Measurements from ENCODE around the gene GGCX.
A peak's percentile ranks its signal among the peaks of the same experiment; 100 is the strongest.
"Not testable (repeated sequence)": the region's sequence is repeated elsewhere in the genome, so short reads cannot be mapped to it uniquely, and the experiment has no call there.

GGCX gene

DNA sequence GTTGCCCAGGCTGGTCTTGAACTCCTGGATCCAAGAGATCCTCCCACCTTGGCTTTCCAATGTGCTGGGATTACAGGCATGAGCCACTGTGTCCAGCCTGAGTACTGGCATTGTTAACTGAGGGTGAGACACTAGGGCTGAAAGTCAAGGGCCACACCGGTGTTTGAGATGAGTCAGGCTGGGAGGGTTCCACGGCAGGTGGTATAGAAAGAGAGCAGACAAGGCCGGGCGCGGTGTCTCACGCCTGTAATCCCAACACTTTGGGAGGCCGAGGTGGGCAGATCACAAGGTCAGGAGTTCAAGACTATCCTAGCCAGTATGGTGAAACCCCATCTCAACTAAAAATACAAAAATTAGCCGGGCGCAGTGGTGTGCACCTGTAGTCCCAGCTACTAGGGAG, 31.0 kb upstream of the GGCX start:
- not testable (repeated sequence) for H3K9me3 ChIP-seq (ENCODE audit: control insufficient read depth, insufficient read depth, low read length); H3K27me3 ChIP-seq (ENCODE audit: control insufficient read depth, insufficient read depth, low read length); H3K27ac ChIP-seq (ENCODE audit: low read depth, low read length); H3K36me3 ChIP-seq (ENCODE audit: control insufficient read depth, insufficient read depth, low read length); H3K4me1 ChIP-seq (ENCODE audit: control insufficient read depth, insufficient read depth, low read length); H3K4me3 ChIP-seq (ENCODE audit: low read depth, low read length); H3K9ac ChIP-seq (ENCODE audit: low read depth, low read length)

DNA sequence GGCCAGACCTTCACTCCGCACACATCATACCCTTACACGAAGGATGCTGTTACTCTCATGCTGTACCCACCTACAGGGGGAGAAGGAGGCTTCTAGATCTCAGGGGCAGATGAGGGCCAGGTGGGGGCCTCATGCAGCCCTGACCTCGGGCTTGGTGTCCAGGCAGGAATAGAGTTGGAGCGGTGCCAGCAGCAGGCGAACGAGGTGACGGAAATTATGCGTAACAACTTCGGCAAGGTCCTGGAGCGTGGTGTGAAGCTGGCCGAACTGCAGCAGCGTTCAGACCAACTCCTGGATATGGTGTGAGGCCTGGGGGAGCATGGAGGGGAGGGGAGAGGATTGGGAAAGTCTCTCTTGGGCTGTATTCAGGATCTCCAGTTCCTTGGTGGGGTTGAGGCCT, 30.3 kb upstream of the GGCX start:
- H3K4me1 ChIP-seq (ENCODE audit: control insufficient read depth, insufficient read depth, low read length), result peaks cover 2% of the 10 kb centered on the region; the same call in 1 of the 2 replicates
- peaks cover 1% of the 10 kb centered on the region for H3K36me3 ChIP-seq (ENCODE audit: control insufficient read depth, insufficient read depth, low read length)
- H3K27me3 ChIP-seq (ENCODE audit: control insufficient read depth, insufficient read depth, low read length), result no peaks in the 10 kb centered on the region
- no peak overlapping the region for H3K27ac ChIP-seq (ENCODE audit: low read depth, low read length)
- no peak overlapping the region for H3K4me3 ChIP-seq (ENCODE audit: low read depth, low read length)
- H3K9ac ChIP-seq (ENCODE audit: low read depth, low read length), result no peak overlapping the region
- H3K9me3 ChIP-seq (ENCODE audit: control insufficient read depth, insufficient read depth, low read length), result no peaks in the 10 kb centered on the region

DNA sequence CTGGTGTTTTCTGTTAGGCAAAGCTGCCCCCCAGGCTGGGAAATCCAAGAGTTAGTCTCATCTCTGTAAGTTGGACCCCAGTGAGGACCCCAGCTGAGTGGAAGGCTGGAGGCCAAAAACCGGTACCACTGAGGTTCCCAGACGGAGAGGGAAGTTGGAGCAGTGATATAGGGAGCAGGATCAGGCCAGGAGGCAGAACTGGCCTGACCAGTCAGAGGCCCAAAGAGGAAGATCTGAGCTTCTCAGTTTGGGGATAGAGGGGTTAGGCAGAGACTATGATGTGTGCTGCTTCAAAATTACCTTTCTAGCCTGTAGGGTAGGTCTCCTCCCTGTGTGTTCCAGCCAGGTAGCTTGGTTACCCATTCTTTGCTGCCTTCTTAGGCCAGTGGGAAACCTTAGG, 29.7 kb upstream of the GGCX start:
- Histone ChIP-seq H3K27me3 (ENCODE audit: control insufficient read depth, insufficient read depth, low read length) (peaks cover under 1% of the 10 kb centered on the region), H3K4me3 (ENCODE audit: low read depth, low read length) (no peak overlapping the region), H3K4me1 (ENCODE audit: control insufficient read depth, insufficient read depth, low read length) (no peaks in the 10 kb centered on the region), H3K27ac (ENCODE audit: low read depth, low read length) (no peak overlapping the region), H3K9ac (ENCODE audit: low read depth, low read length) (no peak overlapping the region), H3K9me3 (ENCODE audit: control insufficient read depth, insufficient read depth, low read length) (no peaks in the 10 kb centered on the region), H3K36me3 (ENCODE audit: control insufficient read depth, insufficient read depth, low read length) (no peaks in the 10 kb centered on the region)

DNA sequence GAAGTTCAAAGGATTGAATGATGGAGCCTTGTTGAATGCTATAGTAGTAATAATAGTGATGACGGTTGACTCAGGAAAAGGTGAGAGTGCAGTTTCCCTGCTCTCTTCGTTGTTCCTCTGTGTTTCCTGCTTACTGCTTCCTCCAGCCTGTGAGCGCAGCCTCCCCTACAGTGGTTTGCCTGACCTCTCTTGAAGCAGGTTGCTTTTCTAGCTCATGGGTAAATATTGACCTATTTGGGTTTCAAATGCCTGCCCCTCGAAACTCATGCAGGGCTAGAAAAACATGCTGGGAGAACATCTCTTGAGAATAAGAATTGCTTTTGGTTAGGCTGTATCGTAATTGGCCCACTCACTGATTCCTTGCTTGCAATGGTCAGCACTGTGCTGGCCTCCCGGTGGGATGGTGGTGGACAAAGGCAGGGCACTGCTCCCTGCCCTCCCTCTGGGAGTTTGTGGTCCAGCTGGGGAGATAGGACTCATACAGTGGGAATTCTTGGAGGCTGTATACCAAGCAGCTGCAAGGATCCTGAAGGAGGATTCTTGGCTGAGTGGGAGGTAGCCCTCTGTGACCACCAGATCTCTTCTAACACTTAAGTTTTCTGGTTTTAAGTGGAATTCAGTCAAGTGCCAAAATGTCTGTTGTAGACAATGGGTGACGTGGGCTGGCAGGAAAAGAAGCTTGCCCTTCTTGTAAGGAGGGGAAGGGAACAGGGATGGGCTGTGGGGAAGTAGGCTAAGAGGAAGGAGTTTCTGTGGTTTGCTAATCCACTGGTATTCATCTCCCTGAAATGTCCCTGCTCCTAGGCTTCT, 28.9 kb upstream of the GGCX start:
- Histone ChIP-seq H3K27me3 (ENCODE audit: control insufficient read depth, insufficient read depth, low read length) (peaks cover 8% of the 10 kb centered on the region), H3K4me3 (ENCODE audit: low read depth, low read length) (no peak overlapping the region), H3K9ac (ENCODE audit: low read depth, low read length) (no peak overlapping the region), H3K36me3 (ENCODE audit: control insufficient read depth, insufficient read depth, low read length) (no peaks in the 10 kb centered on the region), H3K9me3 (ENCODE audit: control insufficient read depth, insufficient read depth, low read length) (no peaks in the 10 kb centered on the region), H3K27ac (ENCODE audit: low read depth, low read length) (no peak overlapping the region), H3K4me1 (ENCODE audit: control insufficient read depth, insufficient read depth, low read length) (no peaks in the 10 kb centered on the region)

DNA sequence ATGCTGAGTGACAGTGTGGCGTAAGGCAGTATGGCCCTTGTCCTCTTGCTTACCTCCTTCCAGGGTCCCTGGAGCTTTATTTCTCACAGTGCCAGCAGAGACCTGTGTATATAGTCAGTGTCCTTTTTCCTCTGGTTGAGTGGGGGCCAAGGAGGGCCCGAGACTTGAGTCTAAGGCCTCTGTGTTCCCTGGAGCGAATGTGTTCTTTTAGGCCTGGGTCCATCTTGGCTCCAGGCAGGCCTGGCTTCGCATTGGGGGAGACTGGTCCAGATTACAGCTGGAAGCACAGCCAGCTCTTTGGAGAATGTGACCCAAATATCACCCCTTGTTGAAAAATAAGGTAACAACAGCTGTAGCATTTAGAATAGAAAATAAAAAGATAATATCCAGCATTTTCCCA, 27.9 kb upstream of the GGCX start:
- Histone ChIP-seq H3K27me3 (ENCODE audit: control insufficient read depth, insufficient read depth, low read length) (peaks cover 17% of the 10 kb centered on the region), H3K4me1 (ENCODE audit: control insufficient read depth, insufficient read depth, low read length) (peaks cover 4% of the 10 kb centered on the region; the same call in 1 of the 2 replicates), H3K36me3 (ENCODE audit: control insufficient read depth, insufficient read depth, low read length) (no peaks in the 10 kb centered on the region), H3K9ac (ENCODE audit: low read depth, low read length) (no peak overlapping the region), H3K4me3 (ENCODE audit: low read depth, low read length) (no peak overlapping the region), H3K27ac (ENCODE audit: low read depth, low read length) (no peak overlapping the region), H3K9me3 (ENCODE audit: control insufficient read depth, insufficient read depth, low read length) (no peaks in the 10 kb centered on the region)

DNA sequence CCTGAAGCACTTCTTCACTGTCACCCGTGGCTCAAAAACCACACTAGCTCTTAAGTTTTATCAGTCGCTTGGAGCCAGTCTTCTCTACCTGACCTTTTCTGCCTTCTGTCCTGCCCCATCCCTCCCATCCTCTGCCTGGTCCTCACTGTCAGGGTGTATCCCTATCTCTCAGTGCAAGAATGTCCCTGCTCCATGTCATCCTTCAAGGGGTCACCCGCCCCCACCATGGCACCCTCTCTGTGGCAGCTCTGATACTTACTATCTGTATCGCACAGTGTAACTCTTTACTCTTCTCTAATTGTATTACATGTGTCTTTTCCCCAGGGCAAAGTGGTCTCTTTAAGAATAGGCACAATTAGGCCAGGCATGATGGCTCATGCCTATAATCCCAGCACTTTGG, 27.4 kb upstream of the GGCX start:
- Histone ChIP-seq H3K27ac (ENCODE audit: low read depth, low read length) (no peak overlapping the region), H3K9me3 (ENCODE audit: control insufficient read depth, insufficient read depth, low read length) (no peaks in the 10 kb centered on the region), H3K9ac (ENCODE audit: low read depth, low read length) (no peak overlapping the region), H3K4me3 (ENCODE audit: low read depth, low read length) (no peak overlapping the region), H3K4me1 (ENCODE audit: control insufficient read depth, insufficient read depth, low read length) (peaks cover 4% of the 10 kb centered on the region; the same call in 1 of the 2 replicates), H3K36me3 (ENCODE audit: control insufficient read depth, insufficient read depth, low read length) (no peaks in the 10 kb centered on the region), H3K27me3 (ENCODE audit: control insufficient read depth, insufficient read depth, low read length) (peaks cover 23% of the 10 kb centered on the region)

DNA sequence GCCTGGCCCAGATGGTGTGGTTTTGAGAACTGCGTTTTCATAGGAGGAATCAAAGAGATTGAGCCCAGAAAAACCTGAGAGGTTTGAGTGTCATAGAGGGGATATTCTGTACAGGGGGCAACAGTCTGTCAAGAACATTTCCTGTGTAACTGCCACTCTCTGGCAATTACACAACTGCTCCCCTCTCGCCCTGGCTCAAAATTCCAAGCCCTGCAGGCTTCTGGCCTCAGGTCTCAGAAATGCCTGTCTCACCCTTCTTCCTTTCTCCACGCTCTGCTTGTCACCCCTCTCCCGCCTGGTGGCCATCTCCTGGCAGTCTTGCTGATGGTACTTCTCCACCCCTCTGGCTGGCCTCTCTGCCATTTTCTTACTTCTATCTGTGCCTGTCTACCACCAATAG, 26.9 kb upstream of the GGCX start:
- H3K9ac ChIP-seq (ENCODE audit: low read depth, low read length), result no peak overlapping the region
- peaks cover 4% of the 10 kb centered on the region; the same call in 1 of the 2 replicates for H3K4me1 ChIP-seq (ENCODE audit: control insufficient read depth, insufficient read depth, low read length)
- no peaks in the 10 kb centered on the region for H3K36me3 ChIP-seq (ENCODE audit: control insufficient read depth, insufficient read depth, low read length)
- no peaks in the 10 kb centered on the region for H3K9me3 ChIP-seq (ENCODE audit: control insufficient read depth, insufficient read depth, low read length)
- no peak overlapping the region for H3K4me3 ChIP-seq (ENCODE audit: low read depth, low read length)
- H3K27me3 ChIP-seq (ENCODE audit: control insufficient read depth, insufficient read depth, low read length), result peaks cover 27% of the 10 kb centered on the region
- no peak overlapping the region for H3K27ac ChIP-seq (ENCODE audit: low read depth, low read length)

DNA sequence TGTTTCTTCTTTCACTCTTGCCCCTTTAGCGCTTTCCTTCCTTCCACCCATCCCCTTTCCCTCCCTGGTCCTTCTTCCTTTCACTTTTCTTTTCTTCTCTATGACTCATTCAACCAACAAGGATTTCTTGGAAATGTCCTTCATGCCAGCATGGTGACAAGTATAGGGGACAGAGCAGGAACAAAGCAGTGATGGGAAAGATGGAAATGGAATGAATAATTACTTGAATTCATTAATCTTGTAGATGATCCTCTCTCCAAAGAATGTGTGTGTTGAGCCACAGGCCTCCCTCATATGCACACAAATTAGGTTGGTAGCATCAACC, 24.4 kb upstream of the GGCX start:
- Histone ChIP-seq H3K27ac (ENCODE audit: low read depth, low read length) (no peak overlapping the region), H3K27me3 (ENCODE audit: control insufficient read depth, insufficient read depth, low read length) (peaks cover 33% of the 10 kb centered on the region)

DNA sequence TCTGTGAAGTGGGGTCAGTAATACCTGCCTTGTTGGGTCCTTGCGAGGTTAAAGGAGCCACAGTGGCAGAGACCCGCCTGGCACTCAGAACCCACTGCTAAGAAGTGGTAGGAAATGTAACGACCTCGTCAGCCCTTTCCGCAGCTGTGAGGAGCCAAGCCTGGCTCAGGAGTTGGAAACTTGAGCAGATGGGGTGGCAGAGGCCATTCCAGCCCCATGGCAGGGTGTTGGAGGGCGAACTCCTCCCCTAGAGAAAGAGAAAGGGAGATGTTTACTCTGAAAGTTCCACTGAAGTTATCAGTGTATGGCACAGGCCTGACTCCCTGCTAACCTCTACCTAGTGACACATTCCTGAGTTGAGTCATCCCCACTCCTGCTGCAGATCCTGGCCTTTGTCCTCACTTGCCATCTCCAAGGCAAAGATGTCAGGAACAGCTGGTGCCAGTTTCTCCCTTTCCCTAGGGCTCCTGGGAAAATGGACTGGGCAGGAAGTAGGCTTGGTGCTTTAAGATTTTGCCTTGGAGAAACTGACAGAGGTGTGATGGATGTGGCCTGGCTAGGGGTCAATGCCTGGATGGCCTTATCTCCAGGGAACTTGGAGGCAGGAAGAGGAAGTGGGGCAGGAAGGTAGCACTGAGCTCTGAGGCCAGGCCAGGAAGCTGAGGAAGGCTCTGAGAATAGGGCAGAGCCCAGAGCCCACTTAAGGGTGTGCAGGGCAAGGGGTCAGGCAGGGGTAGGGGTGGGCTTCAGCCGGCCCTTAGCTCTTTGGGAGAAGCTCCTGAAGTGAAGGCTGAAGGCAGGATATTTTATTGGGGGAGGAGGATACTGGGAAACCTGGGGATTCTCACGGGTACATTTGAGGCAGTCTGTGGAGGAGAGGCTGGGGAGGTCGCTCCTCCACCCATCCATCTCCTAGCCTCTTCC, 23.8 kb upstream of the GGCX start:
- Histone ChIP-seq H3K9me3 (ENCODE audit: control insufficient read depth, insufficient read depth, low read length) (no peaks in the 10 kb centered on the region), H3K9ac (ENCODE audit: low read depth, low read length) (no peak overlapping the region), H3K4me1 (ENCODE audit: control insufficient read depth, insufficient read depth, low read length) (peaks cover 4% of the 10 kb centered on the region; the same call in 1 of the 2 replicates), H3K36me3 (ENCODE audit: control insufficient read depth, insufficient read depth, low read length) (no peaks in the 10 kb centered on the region), H3K4me3 (ENCODE audit: low read depth, low read length) (peak overlapping the region; percentile 68), H3K27ac (ENCODE audit: low read depth, low read length) (no peak overlapping the region), H3K27me3 (ENCODE audit: control insufficient read depth, insufficient read depth, low read length) (peaks cover 33% of the 10 kb centered on the region)

More for the DNA sequence above, 24.4 kb upstream of the GGCX start:
- no peaks in the 10 kb centered on the region for H3K9me3 ChIP-seq (ENCODE audit: control insufficient read depth, insufficient read depth, low read length)
- H3K36me3 ChIP-seq (ENCODE audit: control insufficient read depth, insufficient read depth, low read length), result no peaks in the 10 kb centered on the region
- H3K4me1 ChIP-seq (ENCODE audit: control insufficient read depth, insufficient read depth, low read length), result peaks cover 4% of the 10 kb centered on the region; the same call in 1 of the 2 replicates
- no peak overlapping the region for H3K4me3 ChIP-seq (ENCODE audit: low read depth, low read length)
- H3K9ac ChIP-seq (ENCODE audit: low read depth, low read length), result no peak overlapping the region

DNA sequence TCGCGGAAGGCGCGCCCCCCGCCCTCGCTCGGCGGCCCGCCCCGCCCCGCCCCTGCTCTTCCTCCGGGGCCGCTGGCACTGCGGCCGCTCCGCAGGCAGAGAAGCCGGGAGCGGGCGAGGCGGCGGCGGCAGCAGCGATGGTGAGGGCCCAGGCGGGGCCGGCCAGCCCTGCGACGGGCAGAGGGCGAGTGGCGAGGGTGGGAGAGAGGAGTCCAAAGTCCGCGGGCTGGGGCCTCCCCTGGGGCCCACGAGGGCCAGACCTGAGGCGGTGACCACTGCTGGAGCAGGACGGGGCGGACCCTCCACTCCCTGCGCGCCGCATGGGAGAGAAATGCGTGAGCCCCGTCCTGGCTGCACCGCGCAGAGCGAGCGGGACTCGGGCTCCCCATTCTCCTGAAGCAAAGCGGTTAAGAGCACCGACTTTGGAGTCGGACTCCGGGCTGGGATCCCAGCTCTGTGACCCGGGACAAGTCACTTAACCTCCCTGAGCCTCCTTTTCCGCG, 23.1 kb upstream of the GGCX start, which contains the start of gene VAMP5:
TSS of gene VAMP5 (plus strand) at position 78 of the 503 bp plus-strand sequence. CDS start at position 138, 60 bp downstream.
- no peaks in the 10 kb centered on the region for H3K36me3 ChIP-seq (ENCODE audit: control insufficient read depth, insufficient read depth, low read length)
- peaks cover 33% of the 10 kb centered on the region for H3K27me3 ChIP-seq (ENCODE audit: control insufficient read depth, insufficient read depth, low read length)
- H3K4me1 ChIP-seq (ENCODE audit: control insufficient read depth, insufficient read depth, low read length), result peaks cover 8% of the 10 kb centered on the region
- peak within 1 kb of the TSS; percentile 68 for H3K4me3 ChIP-seq (ENCODE audit: low read depth, low read length)
- H3K27ac ChIP-seq (ENCODE audit: low read depth, low read length), result no peak within 1 kb of the TSS
- no peaks in the 10 kb centered on the region for H3K9me3 ChIP-seq (ENCODE audit: control insufficient read depth, insufficient read depth, low read length)
- no peak within 1 kb of the TSS for H3K9ac ChIP-seq (ENCODE audit: low read depth, low read length)
